ENCODE data around the gene ZBED3. TPM values are rescaled to one million over a fixed set of nuclear protein-coding genes. Genes with fewer than 3 reads are reported as not detected.
A peak's percentile ranks its signal among the peaks of the same experiment; 100 is the strongest.

The ZBED3 gene
- total RNA-seq, 1 experiment from 2014 or later: 7.0 TPM

- no peak for TF ChIP-seq FOXJ3 (CRISPR knock-in tag; IDR thresholded peaks at IDR 0.05; ENCODE audit: borderline replicate concordance)
- no peak for TF ChIP-seq ATF2 (CRISPR knock-in tag; IDR thresholded peaks at IDR 0.05; ENCODE audit: borderline replicate concordance, low read depth)
- 0 out of 2 replicates have a peak, but pooled peaks have one; percentile 54 for TF ChIP-seq TCF7 (CRISPR knock-in tag; IDR thresholded peaks at IDR 0.05; ENCODE audit: low read depth)
- no peak for TF ChIP-seq ESRRA (CRISPR knock-in tag; IDR thresholded peaks at IDR 0.05; ENCODE audit: borderline replicate concordance)
- no peak for TF ChIP-seq E2F5 (CRISPR knock-in tag; IDR thresholded peaks at IDR 0.05)
- TF ChIP-seq ATF1 (CRISPR knock-in tag; IDR thresholded peaks at IDR 0.05): no peak
Observed at GRCh38 chr5:77076961-77077828, 9.9 kb downstream of the ZBED3 start (continued).

DNA sequence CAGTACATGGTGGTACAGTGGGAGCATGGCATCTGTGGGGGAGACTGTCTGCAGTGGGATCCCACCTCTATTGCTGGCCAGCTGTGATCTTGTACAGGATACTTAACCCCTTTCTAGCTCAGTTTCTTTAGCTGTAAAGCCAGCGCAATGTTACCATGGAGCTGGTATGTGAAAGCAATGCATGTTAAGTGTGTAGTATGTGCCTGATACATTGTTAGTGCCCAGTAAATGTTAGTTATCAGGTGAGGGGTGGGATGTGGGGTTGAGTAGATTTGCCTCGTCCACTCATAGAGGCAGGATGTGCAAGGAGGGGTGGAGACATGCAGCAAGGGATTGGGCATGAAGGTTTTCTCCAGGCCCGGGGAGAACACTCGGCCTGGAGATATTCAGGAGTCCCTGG, 12.3 kb downstream of the ZBED3 start:
- no peak overlapping the region for H3K4me3 Mint-ChIP-seq
- H3K27me3 Mint-ChIP-seq (ENCODE audit: low read depth): peaks cover 12% of the 10 kb centered on the region; the same call in 1 of the 2 replicates
- H3K36me3 Mint-ChIP-seq: no peaks in the 10 kb centered on the region
- ChIA-PET CTCF (no interaction called here), POLR2A (no interaction called here)
- no peak overlapping the region for H3K27ac Mint-ChIP-seq
- no peaks in the 10 kb centered on the region for H3K9me3 Mint-ChIP-seq
- ATAC-seq (no peak), DNase-seq (ENCODE audit: low spot score) (no peak)
- peaks cover 6% of the 10 kb centered on the region for H3K4me1 Mint-ChIP-seq
- TF ChIP-seq JAZF1 (CRISPR knock-in tag; IDR thresholded peaks at IDR 0.05) (no peak), GRHL2 (CRISPR knock-in tag; IDR thresholded peaks at IDR 0.05; ENCODE audit: insufficient replicate concordance, severe bottlenecking) (no peak), SMAD3 (CRISPR knock-in tag; IDR thresholded peaks at IDR 0.05; ENCODE audit: borderline replicate concordance) (no peak), MXD4 (CRISPR knock-in tag; IDR thresholded peaks at IDR 0.05; ENCODE audit: borderline replicate concordance) (no peak), TP53 (CRISPR knock-in tag; IDR thresholded peaks at IDR 0.05) (no peak), FOXP4 (CRISPR knock-in tag; IDR thresholded peaks at IDR 0.05) (no peak), NFATC4 (CRISPR knock-in tag; IDR thresholded peaks at IDR 0.05) (no peak), GTF2I (CRISPR knock-in tag; conservative IDR thresholded peaks at IDR 0.05) (no peak), ZNF396 (CRISPR knock-in tag; IDR thresholded peaks at IDR 0.05; ENCODE audit: borderline replicate concordance) (no peak), ZNF219 (CRISPR knock-in tag; IDR thresholded peaks at IDR 0.05; ENCODE audit: borderline replicate concordance) (no peak)
- TF ChIP-seq, protein P1, sequence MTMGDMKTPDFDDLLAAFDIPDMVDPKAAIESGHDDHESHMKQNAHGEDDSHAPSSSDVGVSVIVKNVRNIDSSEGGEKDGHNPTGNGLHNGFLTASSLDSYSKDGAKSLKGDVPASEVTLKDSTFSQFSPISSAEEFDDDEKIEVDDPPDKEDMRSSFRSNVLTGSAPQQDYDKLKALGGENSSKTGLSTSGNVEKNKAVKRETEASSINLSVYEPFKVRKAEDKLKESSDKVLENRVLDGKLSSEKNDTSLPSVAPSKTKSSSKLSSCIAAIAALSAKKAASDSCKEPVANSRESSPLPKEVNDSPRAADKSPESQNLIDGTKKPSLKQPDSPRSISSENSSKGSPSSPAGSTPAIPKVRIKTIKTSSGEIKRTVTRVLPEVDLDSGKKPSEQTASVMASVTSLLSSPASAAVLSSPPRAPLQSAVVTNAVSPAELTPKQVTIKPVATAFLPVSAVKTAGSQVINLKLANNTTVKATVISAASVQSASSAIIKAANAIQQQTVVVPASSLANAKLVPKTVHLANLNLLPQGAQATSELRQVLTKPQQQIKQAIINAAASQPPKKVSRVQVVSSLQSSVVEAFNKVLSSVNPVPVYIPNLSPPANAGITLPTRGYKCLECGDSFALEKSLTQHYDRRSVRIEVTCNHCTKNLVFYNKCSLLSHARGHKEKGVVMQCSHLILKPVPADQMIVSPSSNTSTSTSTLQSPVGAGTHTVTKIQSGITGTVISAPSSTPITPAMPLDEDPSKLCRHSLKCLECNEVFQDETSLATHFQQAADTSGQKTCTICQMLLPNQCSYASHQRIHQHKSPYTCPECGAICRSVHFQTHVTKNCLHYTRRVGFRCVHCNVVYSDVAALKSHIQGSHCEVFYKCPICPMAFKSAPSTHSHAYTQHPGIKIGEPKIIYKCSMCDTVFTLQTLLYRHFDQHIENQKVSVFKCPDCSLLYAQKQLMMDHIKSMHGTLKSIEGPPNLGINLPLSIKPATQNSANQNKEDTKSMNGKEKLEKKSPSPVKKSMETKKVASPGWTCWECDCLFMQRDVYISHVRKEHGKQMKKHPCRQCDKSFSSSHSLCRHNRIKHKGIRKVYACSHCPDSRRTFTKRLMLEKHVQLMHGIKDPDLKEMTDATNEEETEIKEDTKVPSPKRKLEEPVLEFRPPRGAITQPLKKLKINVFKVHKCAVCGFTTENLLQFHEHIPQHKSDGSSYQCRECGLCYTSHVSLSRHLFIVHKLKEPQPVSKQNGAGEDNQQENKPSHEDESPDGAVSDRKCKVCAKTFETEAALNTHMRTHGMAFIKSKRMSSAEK (CRISPR knock-in tag; IDR thresholded peaks at IDR 0.05; ENCODE audit: borderline replicate concordance): no peak
- TF ChIP-seq, protein P2, sequence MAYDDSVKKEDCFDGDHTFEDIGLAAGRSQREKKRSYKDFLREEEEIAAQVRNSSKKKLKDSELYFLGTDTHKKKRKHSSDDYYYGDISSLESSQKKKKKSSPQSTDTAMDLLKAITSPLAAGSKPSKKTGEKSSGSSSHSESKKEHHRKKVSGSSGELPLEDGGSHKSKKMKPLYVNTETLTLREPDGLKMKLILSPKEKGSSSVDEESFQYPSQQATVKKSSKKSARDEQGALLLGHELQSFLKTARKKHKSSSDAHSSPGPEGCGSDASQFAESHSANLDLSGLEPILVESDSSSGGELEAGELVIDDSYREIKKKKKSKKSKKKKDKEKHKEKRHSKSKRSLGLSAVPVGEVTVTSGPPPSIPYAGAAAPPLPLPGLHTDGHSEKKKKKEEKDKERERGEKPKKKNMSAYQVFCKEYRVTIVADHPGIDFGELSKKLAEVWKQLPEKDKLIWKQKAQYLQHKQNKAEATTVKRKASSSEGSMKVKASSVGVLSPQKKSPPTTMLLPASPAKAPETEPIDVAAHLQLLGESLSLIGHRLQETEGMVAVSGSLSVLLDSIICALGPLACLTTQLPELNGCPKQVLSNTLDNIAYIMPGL (CRISPR knock-in tag; IDR thresholded peaks at IDR 0.05): no peak
- TF ChIP-seq, protein P3, sequence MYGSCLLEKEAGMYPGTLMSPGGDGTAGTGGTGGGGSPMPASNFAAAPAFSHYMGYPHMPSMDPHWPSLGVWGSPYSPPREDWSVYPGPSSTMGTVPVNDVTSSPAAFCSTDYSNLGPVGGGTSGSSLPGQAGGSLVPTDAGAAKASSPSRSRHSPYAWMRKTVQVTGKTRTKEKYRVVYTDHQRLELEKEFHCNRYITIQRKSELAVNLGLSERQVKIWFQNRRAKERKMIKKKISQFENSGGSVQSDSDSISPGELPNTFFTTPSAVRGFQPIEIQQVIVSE (CRISPR knock-in tag; IDR thresholded peaks at IDR 0.05; ENCODE audit: borderline replicate concordance): no peak
- TF ChIP-seq, protein P4, sequence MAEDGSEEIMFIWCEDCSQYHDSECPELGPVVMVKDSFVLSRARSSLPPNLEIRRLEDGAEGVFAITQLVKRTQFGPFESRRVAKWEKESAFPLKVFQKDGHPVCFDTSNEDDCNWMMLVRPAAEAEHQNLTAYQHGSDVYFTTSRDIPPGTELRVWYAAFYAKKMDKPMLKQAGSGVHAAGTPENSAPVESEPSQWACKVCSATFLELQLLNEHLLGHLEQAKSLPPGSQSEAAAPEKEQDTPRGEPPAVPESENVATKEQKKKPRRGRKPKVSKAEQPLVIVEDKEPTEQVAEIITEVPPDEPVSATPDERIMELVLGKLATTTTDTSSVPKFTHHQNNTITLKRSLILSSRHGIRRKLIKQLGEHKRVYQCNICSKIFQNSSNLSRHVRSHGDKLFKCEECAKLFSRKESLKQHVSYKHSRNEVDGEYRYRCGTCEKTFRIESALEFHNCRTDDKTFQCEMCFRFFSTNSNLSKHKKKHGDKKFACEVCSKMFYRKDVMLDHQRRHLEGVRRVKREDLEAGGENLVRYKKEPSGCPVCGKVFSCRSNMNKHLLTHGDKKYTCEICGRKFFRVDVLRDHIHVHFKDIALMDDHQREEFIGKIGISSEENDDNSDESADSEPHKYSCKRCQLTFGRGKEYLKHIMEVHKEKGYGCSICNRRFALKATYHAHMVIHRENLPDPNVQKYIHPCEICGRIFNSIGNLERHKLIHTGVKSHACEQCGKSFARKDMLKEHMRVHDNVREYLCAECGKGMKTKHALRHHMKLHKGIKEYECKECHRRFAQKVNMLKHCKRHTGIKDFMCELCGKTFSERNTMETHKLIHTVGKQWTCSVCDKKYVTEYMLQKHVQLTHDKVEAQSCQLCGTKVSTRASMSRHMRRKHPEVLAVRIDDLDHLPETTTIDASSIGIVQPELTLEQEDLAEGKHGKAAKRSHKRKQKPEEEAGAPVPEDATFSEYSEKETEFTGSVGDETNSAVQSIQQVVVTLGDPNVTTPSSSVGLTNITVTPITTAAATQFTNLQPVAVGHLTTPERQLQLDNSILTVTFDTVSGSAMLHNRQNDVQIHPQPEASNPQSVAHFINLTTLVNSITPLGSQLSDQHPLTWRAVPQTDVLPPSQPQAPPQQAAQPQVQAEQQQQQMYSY (CRISPR knock-in tag; IDR thresholded peaks at IDR 0.05): no peak
